Stomach (tissue), 9 donors: Measurements from ENCODE around the gene C1QL1. TPM values are rescaled to one million over a fixed set of nuclear protein-coding genes. Genes with fewer than 3 reads are reported as not detected.
A peak's percentile ranks its signal among the peaks of the same experiment; 100 is the strongest.

ENCODE experiments used
- DNase-seq, 2 donors: peaks; one replicate each; pipeline versions ENCODE4 v3.0.0 to v3.0.0-alpha.2; 2013 to 2019
- H3K27ac ChIP-seq, 5 donors: fragments of 200-600 bp in 4 of 5; sonication (generic) in 4 of 5; one replicate each; pipeline ENCODE4 v1.5.1; 2013 to 2019; ENCODE audit warnings: mild to moderate bottlenecking in 1 of 5, moderate library complexity in 1 of 5
- H3K27me3 ChIP-seq, 3 donors: fragments of 200-600 bp; sonication (generic); one replicate each; pipeline ENCODE4 v1.5.1; 2017 to 2019; ENCODE audit warnings: mixed run types in 1 of 3
- H3K36me3 ChIP-seq, 4 donors: fragments of 200-600 bp; sonication (generic); 1 replicate in 3 of 4; 2 replicates in 1 of 4; pipeline ENCODE4 v1.5.1; 2016 to 2019
- H3K4me1 ChIP-seq, 4 donors: fragments of 200-600 bp; sonication (generic); one replicate each; pipeline ENCODE4 v1.5.1; 2016 to 2019
- H3K4me3 ChIP-seq, 4 donors: fragments of 200-600 bp; sonication (generic) in 3 of 4; one replicate each; pipeline ENCODE4 v1.5.1; 2016 to 2019; ENCODE audit warnings: mild to moderate bottlenecking in 1 of 4
- H3K9me3 ChIP-seq, 4 donors: fragments of 200-600 bp; sonication (generic); one replicate each; pipeline ENCODE4 v1.5.1; 2016 to 2019
- EP300 ChIP-seq: sonication (generic); formaldehyde crosslinking; IDR thresholded peaks from one replicate; pipeline ENCODE4 v1.6.1; 2017; ENCODE audit warnings: antibody characterized with exemption
- POLR2A ChIP-seq, 4 donors: fragments of 450-650 bp; IDR thresholded peaks; one replicate each; pipeline ENCODE4 v1.6.1; 2016; ENCODE audit warnings: antibody characterized with exemption in 4 of 4, control low read depth in 2 of 4, mild to moderate bottlenecking in 1 of 4, moderate library complexity in 1 of 4
- POLR2AphosphoS5 ChIP-seq, 3 donors: sonication (generic); formaldehyde crosslinking; IDR thresholded peaks; one replicate each; pipeline ENCODE4 v1.6.1; 2016; ENCODE audit warnings: antibody characterized with exemption in 3 of 3
- WGBS, 5 donors: extraction: QIAGEN DNeasy Blood & Tissue Kit in 3 of 5; methylation state at CpG; one replicate each; pipeline versions ENCODE4 v1.1.5 to v1.1.7; 2013 to 2018; 5-methylcytosine and 5-hydroxymethylcytosine counted together
- intact Hi-C: fragments of 100-400 bp; cut with DNase I; formaldehyde crosslinking; loops from one replicate; pipeline ENCODE4 v1.15.1; 2023; ENCODE audit warnings: low total_unique reads
- polyA plus RNA-seq, 3 donors: library from polyadenylated mRNA; stranded (reverse); fragments of 200-250 nt; gene quantifications; one replicate each; pipeline ENCODE4 v1.2.3, GENCODE V29; 2013
- total RNA-seq, 5 donors: library from RNA; depleted of rRNA; stranded (reverse); fragments of >200 nt; gene quantifications; one replicate each; pipeline versions ENCODE4 v1.1.0 to v1.2.3, GENCODE V29; 2014 to 2016
- TF ChIP-seq, protein P1 (sequence below), 7 experiments: fragments of 450-650 bp in 4 of 7; fragments of 200-600 bp in 3 of 7; sonication (generic) in 3 of 7; IDR thresholded peaks; one replicate each; pipeline ENCODE4 v1.5.1; 2016 to 2019; ENCODE audit warnings: antibody characterized with exemption in 7 of 7, control low read depth in 2 of 7, mild to moderate bottlenecking in 1 of 7
- donor health status: healthy with polysubstance abuse.
- donor health status: Bipolar disorder and iron deficiency.
- donor health status: healthy.

C1QL1 gene
- total and polyA plus RNA-seq, 8 donors: 2.2 to 16.3 (median 5.2) TPM; not detected in 1

GRCh38 chr17:44959821-44960531, 8.1 kb downstream of the C1QL1 start:
- H3K36me3 ChIP-seq: no peaks in the 10 kb centered on the region
- TF ChIP-seq EP300 (no peak), POLR2A (IDR thresholded peaks at IDR 0.05) (no peak), POLR2AphosphoS5 (IDR thresholded peaks at IDR 0.05) (no peak)
- TF ChIP-seq, protein P1, sequence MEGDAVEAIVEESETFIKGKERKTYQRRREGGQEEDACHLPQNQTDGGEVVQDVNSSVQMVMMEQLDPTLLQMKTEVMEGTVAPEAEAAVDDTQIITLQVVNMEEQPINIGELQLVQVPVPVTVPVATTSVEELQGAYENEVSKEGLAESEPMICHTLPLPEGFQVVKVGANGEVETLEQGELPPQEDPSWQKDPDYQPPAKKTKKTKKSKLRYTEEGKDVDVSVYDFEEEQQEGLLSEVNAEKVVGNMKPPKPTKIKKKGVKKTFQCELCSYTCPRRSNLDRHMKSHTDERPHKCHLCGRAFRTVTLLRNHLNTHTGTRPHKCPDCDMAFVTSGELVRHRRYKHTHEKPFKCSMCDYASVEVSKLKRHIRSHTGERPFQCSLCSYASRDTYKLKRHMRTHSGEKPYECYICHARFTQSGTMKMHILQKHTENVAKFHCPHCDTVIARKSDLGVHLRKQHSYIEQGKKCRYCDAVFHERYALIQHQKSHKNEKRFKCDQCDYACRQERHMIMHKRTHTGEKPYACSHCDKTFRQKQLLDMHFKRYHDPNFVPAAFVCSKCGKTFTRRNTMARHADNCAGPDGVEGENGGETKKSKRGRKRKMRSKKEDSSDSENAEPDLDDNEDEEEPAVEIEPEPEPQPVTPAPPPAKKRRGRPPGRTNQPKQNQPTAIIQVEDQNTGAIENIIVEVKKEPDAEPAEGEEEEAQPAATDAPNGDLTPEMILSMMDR (IDR thresholded peaks at IDR 0.05): no peak
- peak in 1 of 2 donors; percentile 57 for DNase-seq
- no peaks in the 10 kb centered on the region for H3K9me3 ChIP-seq
- intact Hi-C loops: no loop called here
- H3K4me1 ChIP-seq: peaks cover 8 to 11% (median 10%) of the 10 kb centered on the region in 4 donors
- H3K27ac ChIP-seq: no peak overlapping the region
- peak overlapping the region in 3 of 4 donors; percentile 3 to 22 (median 9) for H3K4me3 ChIP-seq
- peaks cover 8 to 77% (median 32%) of the 10 kb centered on the region in 3 donors for H3K27me3 ChIP-seq
- WGBS, 5 donors: 15 to 32% (median 18%) methylated on average over 21 to 56 of the region's 56 CpGs

DNA sequence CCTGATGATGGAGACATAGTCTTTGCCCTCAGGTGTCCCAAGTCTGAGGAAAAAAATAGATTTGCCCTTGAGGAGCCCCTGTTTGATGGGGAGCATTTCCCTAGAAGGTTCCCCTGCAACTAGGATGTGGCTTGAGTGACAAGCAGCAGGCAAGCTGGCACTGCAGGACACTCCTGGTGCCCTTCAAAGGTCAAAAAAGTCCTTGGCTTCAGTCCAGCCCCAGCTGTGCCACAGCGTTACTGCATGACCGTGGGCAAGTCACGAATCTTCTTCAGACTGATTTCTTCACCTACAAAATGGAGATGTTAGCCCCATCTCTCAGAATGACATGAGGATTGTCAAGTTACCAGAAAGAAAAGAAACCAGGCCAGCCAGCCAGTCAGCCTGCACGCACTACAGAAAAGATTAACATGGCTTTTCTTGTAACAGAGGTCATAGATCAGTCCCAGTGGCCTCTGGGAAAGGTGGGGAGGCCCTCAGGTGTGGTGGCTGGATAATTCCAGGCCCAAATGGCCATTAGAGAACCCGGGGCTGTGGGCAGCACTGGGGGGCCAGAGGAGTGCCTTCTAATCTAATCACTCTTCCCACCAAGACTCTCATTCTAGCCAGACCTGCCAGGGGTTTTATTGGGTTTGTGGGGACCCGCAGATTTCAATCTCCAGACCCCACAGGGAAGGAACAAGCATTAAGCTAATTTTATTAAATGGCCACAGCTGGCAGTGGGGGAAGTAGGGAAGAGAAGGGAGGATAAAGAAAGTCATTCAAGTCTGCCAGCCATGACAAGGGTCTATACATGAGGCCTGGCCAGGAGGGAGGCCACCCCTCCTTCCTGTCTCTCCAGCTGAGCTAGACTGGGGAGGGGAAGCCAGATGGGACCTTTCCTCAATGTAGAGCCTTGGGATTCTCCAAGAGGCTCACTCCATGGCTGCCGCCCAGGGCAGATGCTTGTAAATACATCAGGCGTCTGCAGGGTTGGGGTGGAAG, 10.8 kb downstream of the C1QL1 start:
- Histone ChIP-seq H3K4me3 (no peak overlapping the region), H3K27ac (no peak overlapping the region), H3K27me3 (peaks cover 8 to 55% (median 16%) of the 10 kb centered on the region in 3 donors), H3K9me3 (no peaks in the 10 kb centered on the region), H3K4me1 (peaks cover 8 to 11% (median 10%) of the 10 kb centered on the region in 4 donors), H3K36me3 (no peaks in the 10 kb centered on the region)
- TF ChIP-seq, protein P1 (IDR thresholded peaks at IDR 0.05): no peak
- TF ChIP-seq EP300 (no peak), POLR2AphosphoS5 (IDR thresholded peaks at IDR 0.05) (no peak), POLR2A (IDR thresholded peaks at IDR 0.05) (no peak)
- WGBS, 5 donors: 66 to 73% (median 68%) methylated on average over 8 of the region's 8 CpGs
- DNase-seq: peak in 1 of 2 donors; percentile 57
- intact Hi-C loops: no loop called here

- no peak for DNase-seq
- TF ChIP-seq POLR2AphosphoS5 (IDR thresholded peaks at IDR 0.05): no peak
- TF ChIP-seq POLR2A (IDR thresholded peaks at IDR 0.05): no peak
- TF ChIP-seq, protein P1 (IDR thresholded peaks at IDR 0.05): no peak
- no peak for TF ChIP-seq EP300
- WGBS, 5 donors: 63 to 75% (median 68%) methylated on average over 8 of the region's 8 CpGs
- peaks cover 8 to 46% (median 16%) of the 10 kb centered on the region in 3 donors for H3K27me3 ChIP-seq
- no peaks in the 10 kb centered on the region for H3K36me3 ChIP-seq
- peaks cover 8 to 11% (median 10%) of the 10 kb centered on the region in 4 donors for H3K4me1 ChIP-seq
- no peak overlapping the region for H3K27ac ChIP-seq
- H3K9me3 ChIP-seq: no peaks in the 10 kb centered on the region
- H3K4me3 ChIP-seq: no peak overlapping the region
- intact Hi-C loops: no loop called here
Observed at GRCh38 chr17:44955674-44956425, 12.3 kb downstream of the C1QL1 start.
